Thymus (tissue), 11 donors: ENCODE measurements around the gene HACD4. TPM values are rescaled to one million over a fixed set of nuclear protein-coding genes. Genes with fewer than 3 reads are reported as not detected.

ENCODE experiments used
- DNase-seq, 9 donors: peaks; one replicate each; pipeline ENCODE4 v3.0.0-alpha.2; 2013; ENCODE audit warnings: low spot score in 9 of 9, low read depth in 6 of 9, missing footprints in 1 of 9
- H3K27ac ChIP-seq, 2 donors: one replicate each; pipeline ENCODE4 v1.5.1; 2013; ENCODE audit warnings: control low read depth in 1 of 2, low read depth in 1 of 2, low read length in 1 of 2, mild to moderate bottlenecking in 1 of 2, moderate library complexity in 1 of 2
- H3K27me3 ChIP-seq, 2 donors: one replicate each; pipeline ENCODE4 v1.5.1; 2013; ENCODE audit warnings: low read length in 1 of 2; ENCODE audit not compliant: control insufficient read depth in 2 of 2, insufficient read depth in 1 of 2
- H3K36me3 ChIP-seq, 2 donors: one replicate each; pipeline ENCODE4 v1.5.1; 2013; ENCODE audit warnings: low read length in 1 of 2, mild to moderate bottlenecking in 1 of 2, moderate library complexity in 1 of 2; ENCODE audit not compliant: control insufficient read depth in 2 of 2, insufficient read depth in 2 of 2
- H3K4me1 ChIP-seq, 2 donors: one replicate each; pipeline ENCODE4 v1.5.1; 2013; ENCODE audit warnings: low read length in 2 of 2; ENCODE audit not compliant: control insufficient read depth in 2 of 2, insufficient read depth in 2 of 2
- H3K4me3 ChIP-seq, 2 donors: one replicate each; pipeline ENCODE4 v1.5.1; 2013; ENCODE audit warnings: low read length in 2 of 2, control low read depth in 1 of 2, mild to moderate bottlenecking in 1 of 2
- H3K9me3 ChIP-seq, 2 donors: one replicate each; pipeline ENCODE4 v1.5.1; 2013; ENCODE audit warnings: low read length in 1 of 2, mild to moderate bottlenecking in 1 of 2; ENCODE audit not compliant: control insufficient read depth in 2 of 2, insufficient read depth in 1 of 2
- WGBS: extraction: QIAGEN DNeasy Blood & Tissue Kit; methylation state at CpG from one replicate; pipeline ENCODE4 v1.1.7; 2013; 5-methylcytosine and 5-hydroxymethylcytosine counted together
- polyA plus RNA-seq: library from polyadenylated mRNA; stranded (reverse); fragments of 200-250 nt; gene quantifications from one replicate; pipeline ENCODE4 v1.2.3, GENCODE V29; 2013
- total RNA-seq: library from RNA; stranded (reverse); fragments of 120-200 nt; gene quantifications from one replicate; pipeline ENCODE4 v1.2.4, GENCODE V29; 2013
- donor health status: healthy.

Gene HACD4
- total and polyA plus RNA-seq, 2 donors: 5.2 to 6.2 TPM

- no peak for DNase-seq
- no peaks in the 10 kb centered on the region for H3K9me3 ChIP-seq
- H3K27ac ChIP-seq: no peak overlapping the region
- no peak overlapping the region for H3K4me3 ChIP-seq
- H3K4me1 ChIP-seq: no peaks in the 10 kb centered on the region
- peaks cover 0 to 5% of the 10 kb centered on the region in 2 donors for H3K36me3 ChIP-seq
- H3K27me3 ChIP-seq: no peaks in the 10 kb centered on the region
- 98% methylated on average over 1 of the region's 1 CpG for WGBS
Measured at GRCh38 chr9:20972684-20973083, 58.8 kb downstream of the HACD4 start.

- no peaks in the 10 kb centered on the region for H3K4me1 ChIP-seq
- 96% methylated on average over 4 of the region's 4 CpGs for WGBS
Measured at GRCh38 chr9:20962536-20963225, 68.8 kb downstream of the HACD4 start.

GRCh38 chr9:20950707-20951106 is 80.7 kb downstream of the HACD4 start:
- Histone ChIP-seq H3K27ac (no peak overlapping the region), H3K4me3 (no peak overlapping the region), H3K27me3 (no peaks in the 10 kb centered on the region), H3K36me3 (peaks cover 19 to 24% of the 10 kb centered on the region in 2 donors), H3K4me1 (no peaks in the 10 kb centered on the region), H3K9me3 (no peaks in the 10 kb centered on the region)
- DNase-seq: no peak
- WGBS: 98% methylated on average over 2 of the region's 2 CpGs

More at GRCh38 chr9:20962536-20963225, 68.8 kb downstream of the HACD4 start:
- H3K27me3 ChIP-seq: no peaks in the 10 kb centered on the region
- no peaks in the 10 kb centered on the region for H3K36me3 ChIP-seq
- no peak overlapping the region for H3K4me3 ChIP-seq
- H3K27ac ChIP-seq: no peak overlapping the region
- DNase-seq: no peak
- no peaks in the 10 kb centered on the region for H3K9me3 ChIP-seq

Other genes starting within 250 kb of the HACD4 start
- gene IFNB1, start 46.3 kb upstream of the HACD4 start, total RNA-seq: 0.05 TPM
- 0.11 TPM for gene IFNB1, start 46.3 kb upstream of the HACD4 start, polyA plus RNA-seq
- gene IFNW1, start 110.2 kb upstream of the HACD4 start, total RNA-seq: not detected
- gene IFNW1, start 110.2 kb upstream of the HACD4 start, polyA plus RNA-seq: not detected
- not detected for gene IFNA21, start 135.0 kb upstream of the HACD4 start, total RNA-seq
- gene IFNA21, start 135.0 kb upstream of the HACD4 start, polyA plus RNA-seq: 0.02 TPM
- not detected for gene IFNA4, start 155.9 kb upstream of the HACD4 start, total RNA-seq
- not detected for gene IFNA4, start 155.9 kb upstream of the HACD4 start, polyA plus RNA-seq
- gene IFNA7, start 170.6 kb upstream of the HACD4 start, total RNA-seq: not detected
- not detected for gene IFNA7, start 170.6 kb upstream of the HACD4 start, polyA plus RNA-seq
- gene IFNA10, start 175.5 kb upstream of the HACD4 start, total RNA-seq: not detected
- not detected for gene IFNA10, start 175.5 kb upstream of the HACD4 start, polyA plus RNA-seq
- not detected for gene IFNA16, start 185.7 kb upstream of the HACD4 start, total RNA-seq
- gene IFNA16, start 185.7 kb upstream of the HACD4 start, polyA plus RNA-seq: not detected
- not detected for gene IFNA17, start 196.6 kb upstream of the HACD4 start, total RNA-seq
- not detected for gene IFNA17, start 196.6 kb upstream of the HACD4 start, polyA plus RNA-seq
- gene IFNA14, start 208.4 kb upstream of the HACD4 start, total RNA-seq: not detected
- gene IFNA14, start 208.4 kb upstream of the HACD4 start, polyA plus RNA-seq: not detected